ENCODE measurements around the gene KIF16B. TPM values are rescaled to one million over a fixed set of nuclear protein-coding genes. Genes with fewer than 3 reads are reported as not detected.

Gene KIF16B
- total RNA-seq, 1 donor from 2014 or later, result 14.2 TPM

DNA sequence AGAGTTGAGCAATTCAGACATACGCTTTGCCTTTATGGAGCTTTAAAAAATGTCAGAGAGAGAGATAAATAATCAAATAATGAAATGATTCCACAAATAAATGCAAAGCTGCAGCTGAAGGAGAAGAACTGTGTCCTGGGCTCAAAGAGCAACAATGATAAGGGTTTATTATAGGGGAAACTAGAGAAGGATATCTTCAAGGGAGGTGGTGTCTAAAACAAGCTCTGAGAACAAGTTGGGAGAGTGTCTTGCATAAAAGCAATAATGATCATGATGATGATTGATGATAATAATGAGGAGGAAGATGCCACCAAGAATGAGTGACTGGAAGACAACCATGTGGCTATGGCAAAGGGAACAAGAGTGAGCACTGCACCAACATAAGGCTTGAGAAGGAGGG lies 164.3 kb downstream of the KIF16B start:
- DNase-seq (ENCODE audit: low read depth), result no peak
- H3K4me3 ChIP-seq (ENCODE audit: low read depth, low read length), result no peak overlapping the region
- TF ChIP-seq, protein P1, sequence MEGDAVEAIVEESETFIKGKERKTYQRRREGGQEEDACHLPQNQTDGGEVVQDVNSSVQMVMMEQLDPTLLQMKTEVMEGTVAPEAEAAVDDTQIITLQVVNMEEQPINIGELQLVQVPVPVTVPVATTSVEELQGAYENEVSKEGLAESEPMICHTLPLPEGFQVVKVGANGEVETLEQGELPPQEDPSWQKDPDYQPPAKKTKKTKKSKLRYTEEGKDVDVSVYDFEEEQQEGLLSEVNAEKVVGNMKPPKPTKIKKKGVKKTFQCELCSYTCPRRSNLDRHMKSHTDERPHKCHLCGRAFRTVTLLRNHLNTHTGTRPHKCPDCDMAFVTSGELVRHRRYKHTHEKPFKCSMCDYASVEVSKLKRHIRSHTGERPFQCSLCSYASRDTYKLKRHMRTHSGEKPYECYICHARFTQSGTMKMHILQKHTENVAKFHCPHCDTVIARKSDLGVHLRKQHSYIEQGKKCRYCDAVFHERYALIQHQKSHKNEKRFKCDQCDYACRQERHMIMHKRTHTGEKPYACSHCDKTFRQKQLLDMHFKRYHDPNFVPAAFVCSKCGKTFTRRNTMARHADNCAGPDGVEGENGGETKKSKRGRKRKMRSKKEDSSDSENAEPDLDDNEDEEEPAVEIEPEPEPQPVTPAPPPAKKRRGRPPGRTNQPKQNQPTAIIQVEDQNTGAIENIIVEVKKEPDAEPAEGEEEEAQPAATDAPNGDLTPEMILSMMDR (conservative IDR thresholded peaks at IDR 0.05; ENCODE audit: low read depth, low read length), result no peak

DNA sequence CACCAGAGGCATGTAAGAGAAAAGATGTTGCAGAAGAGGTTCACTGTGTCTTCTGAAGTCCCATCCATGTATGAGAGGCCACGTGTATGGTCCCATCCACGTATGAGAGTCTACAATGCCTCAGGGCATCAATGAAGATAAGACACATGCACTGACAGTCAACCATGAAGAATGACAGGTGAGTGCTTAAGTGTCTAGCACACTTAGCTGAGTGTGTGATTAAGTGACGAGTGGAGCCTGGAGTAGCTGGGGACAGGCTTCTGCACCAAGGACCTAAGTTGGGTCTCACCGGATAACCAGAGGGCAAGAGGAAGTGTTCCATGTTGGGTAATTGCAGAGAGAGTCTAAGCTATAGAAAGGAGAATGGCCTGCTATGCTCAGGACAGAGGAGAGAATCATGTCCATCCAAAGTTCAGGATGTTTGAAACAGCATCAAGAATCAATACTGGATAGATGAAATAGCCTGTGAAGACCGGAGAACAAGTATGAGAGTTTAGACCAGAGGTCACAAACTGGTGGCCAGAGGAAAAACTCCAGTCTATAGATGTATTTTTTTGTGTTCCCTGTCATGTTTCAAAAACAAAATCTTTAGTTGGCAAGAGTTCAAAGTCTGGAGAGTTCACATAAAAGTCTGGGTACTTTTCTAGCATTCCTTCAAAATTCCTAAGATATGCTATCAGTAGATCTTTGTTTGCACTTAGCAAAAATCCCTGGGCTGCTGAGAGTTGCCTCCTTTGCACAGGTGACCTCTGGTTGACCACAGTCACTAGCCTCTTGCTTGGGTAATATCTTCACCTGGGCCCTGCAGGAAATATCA lies 165.8 kb downstream of the KIF16B start:
- no peak for DNase-seq (ENCODE audit: low read depth)
- TF ChIP-seq, protein P1 (conservative IDR thresholded peaks at IDR 0.05; ENCODE audit: low read depth, low read length), result no peak
- no peak overlapping the region for H3K4me3 ChIP-seq (ENCODE audit: low read depth, low read length)

DNA sequence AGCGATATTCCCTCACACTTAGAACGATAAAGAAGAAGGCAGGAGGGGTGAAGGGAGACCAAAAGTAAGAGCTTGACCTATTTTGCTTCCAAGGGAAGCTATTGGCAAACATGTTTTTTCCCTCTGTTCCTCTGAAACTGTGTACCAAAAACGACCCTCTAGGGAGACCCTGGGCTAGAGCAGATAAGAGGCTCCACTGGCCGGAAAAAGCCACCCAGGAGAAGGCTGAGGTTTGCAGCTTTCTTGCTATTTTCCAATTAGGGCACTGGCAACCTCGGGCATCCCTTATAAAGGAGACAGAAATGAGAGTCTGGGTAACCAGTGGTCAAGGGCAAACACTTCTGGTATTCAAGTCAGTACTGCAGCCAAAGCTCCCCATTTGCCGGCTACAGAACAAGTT lies 168.0 kb downstream of the KIF16B start:
- TF ChIP-seq, protein P1 (conservative IDR thresholded peaks at IDR 0.05; ENCODE audit: low read depth, low read length), result no peak
- DNase-seq (ENCODE audit: low read depth), result no peak
- H3K4me3 ChIP-seq (ENCODE audit: low read depth, low read length), result no peak overlapping the region

GRCh38 chr20:16404640-16405039 lies 168.6 kb downstream of the KIF16B start:
- TF ChIP-seq, protein P1 (conservative IDR thresholded peaks at IDR 0.05; ENCODE audit: low read depth, low read length), result no peak
- DNase-seq (ENCODE audit: low read depth), result no peak
- no peak overlapping the region for H3K4me3 ChIP-seq (ENCODE audit: low read depth, low read length)

GRCh38 chr20:16404171-16404570 lies 169.1 kb downstream of the KIF16B start:
- TF ChIP-seq, protein P1 (conservative IDR thresholded peaks at IDR 0.05; ENCODE audit: low read depth, low read length), result peak; percentile 13
- DNase-seq (ENCODE audit: low read depth), result no peak
- no peak overlapping the region for H3K4me3 ChIP-seq (ENCODE audit: low read depth, low read length)

DNA sequence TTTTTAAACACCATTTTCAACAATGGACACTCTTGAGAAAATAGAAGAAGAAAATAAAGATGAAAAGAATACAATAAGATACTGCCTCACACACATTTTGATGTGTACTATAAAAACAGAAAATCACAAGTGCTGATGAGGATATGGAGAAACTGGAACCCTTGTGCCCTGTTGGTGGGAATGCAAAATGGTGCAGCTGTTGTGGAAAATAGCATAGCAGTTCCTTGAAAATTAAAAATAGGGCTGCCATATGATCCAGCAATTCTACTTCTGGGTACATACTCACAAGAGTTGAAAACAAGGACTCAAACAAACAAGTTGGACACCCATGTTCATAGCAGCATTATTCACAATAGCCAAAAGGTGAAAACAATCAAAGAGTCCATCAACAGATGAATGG lies 173.0 kb downstream of the KIF16B start:
- TF ChIP-seq, protein P1 (conservative IDR thresholded peaks at IDR 0.05; ENCODE audit: low read depth, low read length), result no peak
- H3K4me3 ChIP-seq (ENCODE audit: low read depth, low read length), result no peak overlapping the region
- DNase-seq (ENCODE audit: low read depth), result no peak

- TF ChIP-seq, protein P1 (conservative IDR thresholded peaks at IDR 0.05; ENCODE audit: low read depth, low read length), result no peak
- no peak overlapping the region for H3K4me3 ChIP-seq (ENCODE audit: low read depth, low read length)
- no peak for DNase-seq (ENCODE audit: low read depth)
Observed at GRCh38 chr20:16399801-16400200, 173.4 kb downstream of the KIF16B start.

Data from epithelial cell of proximal tubule (primary cell).